ENCODE measurements around the gene UFC1.

GRCh38 chr1:161153682-161154337 lies at the start of gene UFC1:
- TF ChIP-seq TCF7L2 (IDR thresholded peaks at IDR 0.05; ENCODE audit: borderline replicate concordance, extremely low read depth, insufficient read depth, insufficient read length) (no peak), CTCF (IDR thresholded peaks at IDR 0.05 in 2 of 3, conservative IDR thresholded peaks at IDR 0.05 in 1 of 3; ENCODE audit: borderline replicate concordance in 1 of 3, insufficient read depth in 1 of 3, low read depth in 2 of 3, low read length in 2 of 3) (no peak), RAD21 (IDR thresholded peaks at IDR 0.05; ENCODE audit: low read depth) (no peak), JUND (IDR thresholded peaks at IDR 0.05) (no peak), POLR2A (IDR thresholded peaks at IDR 0.05; ENCODE audit: borderline replicate concordance, extremely low read depth, insufficient read depth, insufficient read length) (no peak), POLR2AphosphoS5 (IDR thresholded peaks at IDR 0.05; ENCODE audit: low read depth, low read length) (peak; percentile 80), EZH2phosphoT487 (IDR thresholded peaks at IDR 0.05; ENCODE audit: borderline replicate concordance) (no peak), EZH2 (IDR thresholded peaks at IDR 0.05) (no peak), SIN3A (IDR thresholded peaks at IDR 0.05; ENCODE audit: low read depth) (no peak)
